Fibroblast of skin of right biceps (primary cell): Measurements from ENCODE around the gene EPB42.
A peak's percentile ranks its signal among the peaks of the same experiment; 100 is the strongest.
"Not testable (repeated sequence)": the region's sequence is repeated elsewhere in the genome, so short reads cannot be mapped to it uniquely, and the experiment has no call there.

Source experiments
- DNase-seq: peaks from one replicate; pipeline ENCODE4 v3.0.0-alpha.2; 2013

Gene EPB42

GRCh38 chr15:43211224-43211735 is 9.5 kb downstream of the EPB42 start:
- no peak for DNase-seq

GRCh38 chr15:43210807-43211206 is 10.0 kb downstream of the EPB42 start:
- DNase-seq: no peak

GRCh38 chr15:43210172-43210745 is 10.6 kb downstream of the EPB42 start:
- no peak for DNase-seq

- DNase-seq: no peak
Measured at GRCh38 chr15:43209059-43209824, 11.6 kb downstream of the EPB42 start.

- DNase-seq: no peak
Measured at GRCh38 chr15:43208052-43209002, 12.5 kb downstream of the EPB42 start.

- DNase-seq: no peak
Measured at GRCh38 chr15:43207024-43207423, 13.8 kb downstream of the EPB42 start.

GRCh38 chr15:43206054-43206453 is 14.8 kb downstream of the EPB42 start:
- no peak for DNase-seq

- DNase-seq: peak; percentile 74
Measured at GRCh38 chr15:43204016-43204901, 16.6 kb downstream of the EPB42 start.

- DNase-seq: no peak
Measured at GRCh38 chr15:43199945-43200488, 20.8 kb downstream of the EPB42 start.

GRCh38 chr15:43198992-43199391 is 21.8 kb downstream of the EPB42 start:
- no peak for DNase-seq

- not testable (repeated sequence) for DNase-seq
Measured at GRCh38 chr15:43198556-43198955, 22.3 kb downstream of the EPB42 start.

GRCh38 chr15:43197773-43198172 is 23.0 kb downstream of the EPB42 start:
- DNase-seq: not testable (repeated sequence)

- no peak for DNase-seq
Measured at GRCh38 chr15:43196760-43197548, 23.9 kb downstream of the EPB42 start.

GRCh38 chr15:43194795-43195194 is 26.0 kb downstream of the EPB42 start:
- peak; percentile 43 for DNase-seq

GRCh38 chr15:43193710-43194109 is 27.1 kb downstream of the EPB42 start:
- DNase-seq: no peak

GRCh38 chr15:43190178-43190577 is 30.6 kb downstream of the EPB42 start:
- DNase-seq: no peak

GRCh38 chr15:43189296-43189695 is 31.5 kb downstream of the EPB42 start:
- no peak for DNase-seq

GRCh38 chr15:43187544-43188155 is 33.2 kb downstream of the EPB42 start:
- peak; percentile 58 for DNase-seq

- DNase-seq: no peak
Measured at GRCh38 chr15:43186003-43186353, 34.8 kb downstream of the EPB42 start.

GRCh38 chr15:43185157-43186002 is 35.4 kb downstream of the EPB42 start, which contains the start of gene CCNDBP1:
Gene CCNDBP1, plus strand, starts transcription at chr15:43185403. Its CDS starts 96 bp downstream, at chr15:43185499.
- DNase-seq: peak; percentile 80
